ENCODE results near the gene SSTR3. TPM values are rescaled to one million over a fixed set of nuclear protein-coding genes. Genes with fewer than 3 reads are reported as not detected.

Gene SSTR3
- total and polyA plus RNA-seq, 8 donors: 0.32 to 8.7 (median 1.3) TPM

- Histone ChIP-seq H3K27ac (no peak overlapping the region), H3K9me3 (no peaks in the 10 kb centered on the region), H3K4me3 (no peak overlapping the region), H3K4me1 (no peaks in the 10 kb centered on the region), H3K36me3 (no peaks in the 10 kb centered on the region), H3K27me3 (no peaks in the 10 kb centered on the region)
- no peak for ATAC-seq
- FAIRE-seq: no peak
- 71 to 80% methylated on average over 11 of the region's 11 CpGs for WGBS, 2 donors
- intact Hi-C loops (cut with DNase I): no loop called here
- TF ChIP-seq CTCF (IDR thresholded peaks at IDR 0.05): no peak
- no peak for DNase-seq
These were observed 28.1 kb upstream of the SSTR3 start for GRCh38 chr22:37240240-37240940.

- H3K4me3 ChIP-seq: no peak overlapping the region
- FAIRE-seq (no peak), DNase-seq (no peak), ATAC-seq (no peak)
- H3K4me1 ChIP-seq: no peaks in the 10 kb centered on the region
- H3K27me3 ChIP-seq: no peaks in the 10 kb centered on the region
- 63 to 70% methylated on average over 10 of the region's 10 CpGs for WGBS, 2 donors
- TF ChIP-seq CTCF (IDR thresholded peaks at IDR 0.05): no peak
- H3K36me3 ChIP-seq: no peaks in the 10 kb centered on the region
- no peaks in the 10 kb centered on the region for H3K9me3 ChIP-seq
- no peak overlapping the region for H3K27ac ChIP-seq
- intact Hi-C loops (cut with DNase I): no loop called here
These were observed 27.3 kb upstream of the SSTR3 start for GRCh38 chr22:37239336-37240239.

GRCh38 chr22:37237371-37238268, 25.3 kb upstream of the SSTR3 start:
- Histone ChIP-seq H3K27me3 (no peaks in the 10 kb centered on the region), H3K4me1 (no peaks in the 10 kb centered on the region), H3K27ac (no peak overlapping the region), H3K4me3 (no peak overlapping the region), H3K36me3 (no peaks in the 10 kb centered on the region), H3K9me3 (no peaks in the 10 kb centered on the region)
- FAIRE-seq (no peak), DNase-seq (no peak), ATAC-seq (no peak)
- no peak for TF ChIP-seq CTCF (IDR thresholded peaks at IDR 0.05)
- intact Hi-C loops (cut with DNase I): no loop called here
- WGBS, 2 donors: 66 to 70% methylated on average over 20 of the region's 20 CpGs

GRCh38 chr22:37235897-37236607, 23.8 kb upstream of the SSTR3 start:
- Histone ChIP-seq H3K27ac (no peak overlapping the region), H3K9me3 (no peaks in the 10 kb centered on the region), H3K4me1 (no peaks in the 10 kb centered on the region), H3K36me3 (no peaks in the 10 kb centered on the region), H3K4me3 (no peak overlapping the region), H3K27me3 (no peaks in the 10 kb centered on the region)
- 86 to 92% methylated on average over 3 of the region's 3 CpGs for WGBS, 2 donors
- no peak for ATAC-seq
- intact Hi-C loops (cut with DNase I): no loop called here
- no peak for TF ChIP-seq CTCF (IDR thresholded peaks at IDR 0.05)
- no peak for DNase-seq
- no peak for FAIRE-seq
